OCI-LY7 (cell line): ENCODE data around the gene ZBTB8OS. TPM values are rescaled to one million over a fixed set of nuclear protein-coding genes. Genes with fewer than 3 reads are reported as not detected.

Source experiments
- BruUV-seq: library from RNA; stranded (reverse); fragments of 400-500 nt; replicated peaks from 2 replicates; lab custom pipeline; 2021; lab: Mats Ljungman, UMichigan
- CTCF ChIA-PET: fragments of 300-600 bp; sonication (Branson Sonifier 250); formaldehyde crosslinking; loops from one replicate; lab custom pipeline; 2022; ENCODE audit warnings: antibody characterized with exemption; ENCODE audit not compliant: unreplicated experiment; lab: Charles Lee
- POLR2A ChIA-PET: fragments of 300-600 bp; sonication (Branson Sonifier 250); formaldehyde crosslinking; loops from one replicate; lab custom pipeline; 2022; ENCODE audit warnings: antibody characterized with exemption; lab: Charles Lee
- DNase-seq: peaks from one replicate; pipeline ENCODE4 v3.0.0-alpha.2; 2015; ENCODE audit warnings: low spot score
- H2AFZ ChIP-seq: fragments of 200-600 bp; sonication (generic), shearing (Covaris generic); 2 replicates; pipeline ENCODE4 v1.6.1; 2014; ENCODE audit warnings: mild to moderate bottlenecking, antibody characterized with exemption, low read length, moderate library complexity
- H3K27ac ChIP-seq: fragments of 200-600 bp; sonication (generic); 2 replicates; pipeline ENCODE4 v1.5.1; 2014; ENCODE audit warnings: mixed run types, low read depth, mild to moderate bottlenecking, moderate library complexity, low read length, inconsistent platforms; ENCODE audit not compliant: poor library complexity, severe bottlenecking
- H3K36me3 ChIP-seq: fragments of 200-600 bp; sonication (generic); 2 replicates; pipeline ENCODE4 v1.6.1; 2014; ENCODE audit warnings: mild to moderate bottlenecking, antibody characterized with exemption, low read length, moderate library complexity, mixed read lengths; ENCODE audit not compliant: insufficient read depth
- H3K4me1 ChIP-seq: fragments of 200-600 bp; sonication (generic); 2 replicates; pipeline ENCODE4 v1.5.1; 2014; ENCODE audit warnings: mild to moderate bottlenecking, low read length; ENCODE audit not compliant: insufficient read depth, poor library complexity, severe bottlenecking
- H3K4me2 ChIP-seq: fragments of 200-600 bp; sonication (generic); 2 replicates; pipeline ENCODE4 v1.6.1; 2014; ENCODE audit warnings: mild to moderate bottlenecking, low read length
- H3K4me3 ChIP-seq: fragments of 200-600 bp; sonication (generic); 2 replicates; pipeline ENCODE4 v1.5.1; 2014; ENCODE audit warnings: mild to moderate bottlenecking, low read depth, low read length; ENCODE audit not compliant: poor library complexity, severe bottlenecking
- H3K79me2 ChIP-seq: fragments of 200-600 bp; sonication (generic); 2 replicates; pipeline ENCODE4 v1.6.1; 2016; ENCODE audit warnings: low read depth, mild to moderate bottlenecking, low read length, moderate library complexity, mixed read lengths; ENCODE audit not compliant: insufficient read depth
- H3K9me2 ChIP-seq: fragments of 200-600 bp; sonication (generic); 2 replicates; pipeline ENCODE4 v1.6.1; 2016; ENCODE audit warnings: mild to moderate bottlenecking, low read length, mixed read lengths; ENCODE audit not compliant: insufficient read depth
- H3K9me3 ChIP-seq: fragments of 200-600 bp; sonication (generic); 2 replicates; pipeline ENCODE4 v1.6.1; 2014; ENCODE audit warnings: mild to moderate bottlenecking, mixed run types, low read length, mixed read lengths
- H4K20me1 ChIP-seq: fragments of 200-600 bp; sonication (generic); 2 replicates; pipeline ENCODE4 v1.6.1; 2014; ENCODE audit warnings: mild to moderate bottlenecking, antibody characterized with exemption, low read length, moderate library complexity, mixed read lengths; ENCODE audit not compliant: insufficient read depth
- EZH2phosphoT487 ChIP-seq: fragments of 200-600 bp; sonication (generic); IDR thresholded peaks from 2 replicates; pipeline ENCODE4 v1.6.1; 2018; ENCODE audit warnings: low read depth, borderline replicate concordance, mild to moderate bottlenecking, mixed run types, antibody characterized with exemption, low read length, moderate library complexity, mixed read lengths
- intact Hi-C: fragments of 100-400 bp; cut with micrococcal nuclease; formaldehyde crosslinking; loops from one replicate; pipeline ENCODE4 v1.10.0; 2022; ENCODE audit not compliant: unreplicated experiment
- total RNA-seq, 2 experiments: library from RNA; depleted of rRNA in 1 of 2; stranded (reverse); fragments of >200 nt in 1 of 2; shearing (Covaris generic) in 1 of 2; gene quantifications; 2 replicates each; pipeline ENCODE4 v1.2.3, GENCODE V29; 2014 to 2022
- TF ChIP-seq, protein P1 (sequence below): fragments of 200-600 bp; sonication (generic); conservative IDR thresholded peaks from 2 replicates; pipeline ENCODE4 v1.5.1; 2014; ENCODE audit warnings: mild to moderate bottlenecking, antibody characterized with exemption, low read length, moderate library complexity, mixed read lengths

The ZBTB8OS gene
- total RNA-seq, 2 experiments from 2014 or later, result 57.5 to 119 TPM

DNA sequence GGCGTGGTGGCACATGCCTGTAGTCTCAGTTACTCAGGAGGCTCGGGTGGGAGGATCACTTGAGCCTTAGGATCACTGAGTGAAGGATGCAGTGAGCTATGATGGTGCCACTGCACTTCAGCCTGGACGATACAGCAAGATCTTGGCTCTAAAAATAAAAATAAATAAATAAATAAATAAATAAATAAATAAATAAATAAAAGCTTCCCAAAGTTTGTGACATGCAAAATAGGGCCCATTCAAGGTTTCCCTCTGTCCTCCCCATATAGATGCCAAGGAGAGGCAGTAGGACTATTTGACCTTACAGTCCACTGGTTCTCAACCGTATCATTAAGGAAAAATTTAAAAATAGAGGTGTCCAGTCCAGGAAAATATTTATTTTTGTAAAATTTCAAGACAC, 41.2 kb downstream of the ZBTB8OS start:
- no peak overlapping the region for H3K4me2 ChIP-seq
- no TSS peak for BruUV-seq
- H3K9me3 ChIP-seq, result no peaks in the 10 kb centered on the region
- no peaks in the 10 kb centered on the region for H3K4me1 ChIP-seq
- no peaks in the 10 kb centered on the region for H3K9me2 ChIP-seq
- no peak overlapping the region for H3K27ac ChIP-seq
- POLR2A ChIA-PET, result interaction anchor here (0.7 to 1.4 kb wide), 3 partner anchors 13 to 60 kb away, joined by 3 to 5 read pairs (median 3); no protein-coding TSS in a partner anchor
- H3K4me3 ChIP-seq, result no peak overlapping the region
- CTCF ChIA-PET, result no interaction called here
- intact Hi-C loops, result no loop called here
- TF ChIP-seq, protein P1, sequence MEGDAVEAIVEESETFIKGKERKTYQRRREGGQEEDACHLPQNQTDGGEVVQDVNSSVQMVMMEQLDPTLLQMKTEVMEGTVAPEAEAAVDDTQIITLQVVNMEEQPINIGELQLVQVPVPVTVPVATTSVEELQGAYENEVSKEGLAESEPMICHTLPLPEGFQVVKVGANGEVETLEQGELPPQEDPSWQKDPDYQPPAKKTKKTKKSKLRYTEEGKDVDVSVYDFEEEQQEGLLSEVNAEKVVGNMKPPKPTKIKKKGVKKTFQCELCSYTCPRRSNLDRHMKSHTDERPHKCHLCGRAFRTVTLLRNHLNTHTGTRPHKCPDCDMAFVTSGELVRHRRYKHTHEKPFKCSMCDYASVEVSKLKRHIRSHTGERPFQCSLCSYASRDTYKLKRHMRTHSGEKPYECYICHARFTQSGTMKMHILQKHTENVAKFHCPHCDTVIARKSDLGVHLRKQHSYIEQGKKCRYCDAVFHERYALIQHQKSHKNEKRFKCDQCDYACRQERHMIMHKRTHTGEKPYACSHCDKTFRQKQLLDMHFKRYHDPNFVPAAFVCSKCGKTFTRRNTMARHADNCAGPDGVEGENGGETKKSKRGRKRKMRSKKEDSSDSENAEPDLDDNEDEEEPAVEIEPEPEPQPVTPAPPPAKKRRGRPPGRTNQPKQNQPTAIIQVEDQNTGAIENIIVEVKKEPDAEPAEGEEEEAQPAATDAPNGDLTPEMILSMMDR, result no peak
- TF ChIP-seq EZH2phosphoT487, result no peak
- no peaks in the 10 kb centered on the region for H3K36me3 ChIP-seq
- H2AFZ ChIP-seq, result no peak overlapping the region
- DNase-seq, result no peak
- H4K20me1 ChIP-seq, result no peaks in the 10 kb centered on the region
- no peaks in the 10 kb centered on the region for H3K79me2 ChIP-seq

DNA sequence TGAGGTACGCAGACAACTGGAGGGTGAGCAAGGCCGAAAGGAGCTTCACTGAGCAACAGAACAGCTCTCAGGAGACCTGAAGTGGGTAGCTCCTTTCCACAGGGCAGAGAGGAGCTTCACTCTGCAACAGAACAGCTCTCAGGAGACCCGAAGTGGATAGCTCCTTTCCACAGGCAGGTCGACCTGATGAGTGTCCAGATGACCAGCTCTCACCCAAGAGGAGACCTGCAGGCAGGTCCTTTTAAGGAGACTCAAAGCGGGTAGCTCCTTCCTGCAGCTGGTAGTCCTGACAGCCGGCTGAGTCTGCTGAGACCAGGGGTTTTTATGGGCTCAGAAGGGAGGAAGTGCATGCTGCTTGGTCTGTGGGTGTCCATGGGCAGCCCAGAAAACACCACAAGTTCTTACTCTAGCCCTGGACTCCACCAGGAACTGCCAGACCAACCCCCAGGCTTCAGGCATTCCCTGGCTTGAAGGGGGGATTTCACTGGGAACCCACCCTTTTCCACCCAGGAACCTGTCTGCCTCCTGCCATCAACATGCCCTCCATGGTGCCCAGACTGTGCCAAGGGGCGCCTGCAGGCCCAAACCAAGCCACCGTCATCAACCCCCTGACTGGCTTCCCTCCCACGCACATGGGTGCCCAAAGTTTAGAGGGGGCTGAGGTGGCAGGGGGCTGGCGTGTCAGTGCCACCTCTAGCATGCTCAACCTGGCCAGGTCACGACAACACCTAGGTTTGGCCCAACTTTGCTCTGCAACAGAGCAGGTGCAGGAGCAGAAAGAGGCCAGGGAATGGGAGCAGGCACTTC, 43.6 kb downstream of the ZBTB8OS start:
- Histone ChIP-seq H3K9me3 (no peaks in the 10 kb centered on the region), H3K79me2 (no peaks in the 10 kb centered on the region), H3K4me2 (no peak overlapping the region), H3K36me3 (no peaks in the 10 kb centered on the region), H3K4me1 (no peaks in the 10 kb centered on the region), H3K27ac (no peak overlapping the region), H3K9me2 (no peaks in the 10 kb centered on the region), H2AFZ (no peak overlapping the region), H3K4me3 (no peak overlapping the region), H4K20me1 (no peaks in the 10 kb centered on the region)
- CTCF ChIA-PET, result interaction anchor here (0.5 kb wide), 1 partner anchor 314 kb away, joined by 3 read pairs; no protein-coding TSS in a partner anchor
- intact Hi-C loops, result no loop called here
- no TSS peak for BruUV-seq
- DNase-seq, result no peak
- POLR2A ChIA-PET, result interaction anchor here (0.6 to 0.7 kb wide), 4 partner anchors 16 to 168 kb away, joined by 3 to 4 read pairs (median 4); no protein-coding TSS in a partner anchor
- TF ChIP-seq, protein P1, result no peak
- TF ChIP-seq EZH2phosphoT487, result no peak
